PC-9 (cell line): ENCODE data around the gene TMF1. TPM values are rescaled to one million over a fixed set of nuclear protein-coding genes. Genes with fewer than 3 reads are reported as not detected.

ENCODE experiments used
- BruUV-seq: library from RNA; stranded (reverse); fragments of 400-500 nt; replicated peaks from 2 replicates; lab custom pipeline; 2021; lab: Mats Ljungman, UMichigan
- CTCF ChIA-PET: fragments of 300-600 bp; sonication (Branson Sonifier 250); formaldehyde crosslinking; loops from one replicate; lab custom pipeline; 2022; ENCODE audit warnings: antibody characterized with exemption; lab: Charles Lee
- POLR2A ChIA-PET: fragments of 300-600 bp; sonication (Branson Sonifier 250); formaldehyde crosslinking; loops from one replicate; lab custom pipeline; 2022; ENCODE audit warnings: antibody characterized with exemption; ENCODE audit not compliant: unreplicated experiment; lab: Charles Lee
- DNase-seq, 2 experiments: peaks; one replicate each; pipeline versions ENCODE4 v3.0.0 to v3.0.0-alpha.2; 2015 to 2022; ENCODE audit warnings: mixed read lengths in 1 of 2
- H2AFZ ChIP-seq: fragments of 200-600 bp; sonication (generic); 2 replicates; pipeline ENCODE4 v1.8.1; 2017; ENCODE audit warnings: antibody characterized with exemption
- H3F3A ChIP-seq: fragments of 200-600 bp; sonication (generic); 2 replicates; pipeline ENCODE4 v1.8.1; 2017; ENCODE audit warnings: antibody characterized with exemption, mild to moderate bottlenecking, low read depth; ENCODE audit not compliant: insufficient read depth
- H3K27ac ChIP-seq: fragments of 200-600 bp; sonication (generic); 2 replicates; pipeline ENCODE4 v1.6.1; 2016; ENCODE audit warnings: mixed run types
- H3K27me3 ChIP-seq: fragments of 200-600 bp; sonication (generic); 2 replicates; pipeline ENCODE4 v1.6.1; 2016; ENCODE audit warnings: low read depth, mixed run types; ENCODE audit not compliant: insufficient read depth
- H3K36me3 ChIP-seq: fragments of 200-600 bp; sonication (generic); 2 replicates; pipeline ENCODE4 v1.6.1; 2016; ENCODE audit warnings: low read depth, mixed run types
- H3K4me1 ChIP-seq: fragments of 200-600 bp; sonication (generic); replicated peaks from 2 replicates; pipeline ENCODE4 v1.6.1; 2016; ENCODE audit warnings: mixed run types; ENCODE audit not compliant: insufficient read depth
- H3K4me2 ChIP-seq: fragments of 200-600 bp; sonication (generic); 2 replicates; pipeline ENCODE4 v1.6.1; 2017; ENCODE audit warnings: mixed run types
- H3K4me3 ChIP-seq: fragments of 200-600 bp; sonication (generic); 2 replicates; pipeline ENCODE4 v1.6.1; 2016; ENCODE audit warnings: mixed run types
- H3K79me2 ChIP-seq: fragments of 200-600 bp; sonication (generic); 2 replicates; pipeline ENCODE4 v1.6.1; 2017; ENCODE audit warnings: low read depth, mixed run types
- H3K9me2 ChIP-seq: fragments of 200-600 bp; sonication (generic); 2 replicates; pipeline ENCODE4 v1.8.1; 2017; ENCODE audit warnings: mild to moderate bottlenecking; ENCODE audit not compliant: insufficient read depth
- H3K9me3 ChIP-seq: fragments of 200-600 bp; sonication (generic); 2 replicates; pipeline ENCODE4 v1.8.1; 2016; ENCODE audit warnings: low read depth; ENCODE audit not compliant: insufficient read depth
- H4K20me1 ChIP-seq: fragments of 200-600 bp; sonication (generic); 2 replicates; pipeline ENCODE4 v1.8.1; 2017; ENCODE audit not compliant: insufficient read depth
- EZH2 ChIP-seq: fragments of 200-600 bp; sonication (generic); IDR thresholded peaks from 2 replicates; pipeline ENCODE4 v1.8.0; 2017; ENCODE audit warnings: antibody characterized with exemption, low read depth
- intact Hi-C: fragments of 100-400 bp; cut with micrococcal nuclease; formaldehyde crosslinking; loops from one replicate; pipeline ENCODE4 v1.10.0; 2022; ENCODE audit not compliant: unreplicated experiment
- total RNA-seq: library from RNA; stranded (reverse); gene quantifications from 2 replicates; pipeline ENCODE4 v1.2.3, GENCODE V29; 2021
- TF ChIP-seq, protein P1 (sequence below): fragments of 200-600 bp; sonication (generic); conservative IDR thresholded peaks from 2 replicates; pipeline ENCODE4 v1.6.1; 2017; ENCODE audit warnings: mixed run types, antibody characterized with exemption, mild to moderate bottlenecking, moderate library complexity

The TMF1 gene
- total RNA-seq, 1 experiment from 2014 or later = 35.5 TPM

DNA sequence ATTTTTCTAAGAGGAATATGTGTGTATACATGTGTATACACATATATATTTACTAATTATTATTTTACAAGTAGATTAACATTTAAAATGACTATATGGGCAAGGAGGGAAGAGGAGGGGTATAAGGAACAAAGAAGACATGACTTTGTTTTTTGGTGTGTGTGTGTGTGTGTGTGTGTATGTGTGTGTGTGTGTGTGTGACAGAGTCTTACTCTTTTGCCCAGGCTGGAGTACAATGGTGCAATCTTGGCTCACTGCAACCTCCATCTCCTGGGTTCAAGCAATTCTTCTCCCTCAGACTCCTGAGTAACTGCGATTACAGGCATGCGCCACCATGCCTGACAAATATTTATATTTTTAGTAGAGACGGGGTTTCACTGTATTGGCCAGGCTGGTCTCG, 36.0 kb downstream of the TMF1 start:
- intact Hi-C loops = loop anchor here (10.0 kb wide), 1 partner anchor 849 kb away; no protein-coding TSS in a partner anchor
- no peaks in the 10 kb centered on the region for H3K27me3 ChIP-seq
- no peaks in the 10 kb centered on the region for H3K36me3 ChIP-seq
- CTCF ChIA-PET = no interaction called here
- H3K9me2 ChIP-seq = no peaks in the 10 kb centered on the region
- TF ChIP-seq, protein P1, sequence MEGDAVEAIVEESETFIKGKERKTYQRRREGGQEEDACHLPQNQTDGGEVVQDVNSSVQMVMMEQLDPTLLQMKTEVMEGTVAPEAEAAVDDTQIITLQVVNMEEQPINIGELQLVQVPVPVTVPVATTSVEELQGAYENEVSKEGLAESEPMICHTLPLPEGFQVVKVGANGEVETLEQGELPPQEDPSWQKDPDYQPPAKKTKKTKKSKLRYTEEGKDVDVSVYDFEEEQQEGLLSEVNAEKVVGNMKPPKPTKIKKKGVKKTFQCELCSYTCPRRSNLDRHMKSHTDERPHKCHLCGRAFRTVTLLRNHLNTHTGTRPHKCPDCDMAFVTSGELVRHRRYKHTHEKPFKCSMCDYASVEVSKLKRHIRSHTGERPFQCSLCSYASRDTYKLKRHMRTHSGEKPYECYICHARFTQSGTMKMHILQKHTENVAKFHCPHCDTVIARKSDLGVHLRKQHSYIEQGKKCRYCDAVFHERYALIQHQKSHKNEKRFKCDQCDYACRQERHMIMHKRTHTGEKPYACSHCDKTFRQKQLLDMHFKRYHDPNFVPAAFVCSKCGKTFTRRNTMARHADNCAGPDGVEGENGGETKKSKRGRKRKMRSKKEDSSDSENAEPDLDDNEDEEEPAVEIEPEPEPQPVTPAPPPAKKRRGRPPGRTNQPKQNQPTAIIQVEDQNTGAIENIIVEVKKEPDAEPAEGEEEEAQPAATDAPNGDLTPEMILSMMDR = no peak
- TF ChIP-seq EZH2 = no peak
- BruUV-seq = no TSS peak
- no peak overlapping the region for H3K4me3 ChIP-seq
- POLR2A ChIA-PET = no interaction called here
- H4K20me1 ChIP-seq = no peaks in the 10 kb centered on the region
- no peaks in the 10 kb centered on the region for H3F3A ChIP-seq
- no peaks in the 10 kb centered on the region for H3K79me2 ChIP-seq
- peaks cover 11% of the 10 kb centered on the region; the same call in 1 of the 2 replicates for H3K4me1 ChIP-seq
- no peak for DNase-seq
- H3K9me3 ChIP-seq = no peaks in the 10 kb centered on the region
- no peak overlapping the region for H2AFZ ChIP-seq
- H3K27ac ChIP-seq = no peak overlapping the region
- no peak overlapping the region for H3K4me2 ChIP-seq

GRCh38 chr3:69014022-69014580, 38.0 kb downstream of the TMF1 start:
- no peaks in the 10 kb centered on the region for H3K36me3 ChIP-seq
- H3K4me1 ChIP-seq = peaks cover 11% of the 10 kb centered on the region; the same call in 1 of the 2 replicates
- no peaks in the 10 kb centered on the region for H3K27me3 ChIP-seq
- ChIA-PET POLR2A (interaction anchor here (0.7 kb wide), 1 partner anchor 804 kb away, joined by 3 read pairs; no protein-coding TSS in a partner anchor), CTCF (interaction anchor here (0.6 kb wide), 1 partner anchor 13 kb away, joined by 5 read pairs; no protein-coding TSS in a partner anchor)
- peak overlapping the region; percentile 71 for H3K4me3 ChIP-seq
- no peaks in the 10 kb centered on the region for H3F3A ChIP-seq
- no peaks in the 10 kb centered on the region for H3K9me3 ChIP-seq
- H2AFZ ChIP-seq = peak overlapping the region; percentile 95
- no peaks in the 10 kb centered on the region for H4K20me1 ChIP-seq
- H3K27ac ChIP-seq = 0 out of 2 replicates have a peak overlapping the region, but pooled peaks have one; percentile 26
- no peaks in the 10 kb centered on the region for H3K79me2 ChIP-seq
- H3K9me2 ChIP-seq = no peaks in the 10 kb centered on the region
- intact Hi-C loops = loop anchor here (10.0 kb wide), 1 partner anchor 851 kb away; no protein-coding TSS in a partner anchor
- H3K4me2 ChIP-seq = peak overlapping the region; percentile 88
- TSS peak; percentile 62 for BruUV-seq
- DNase-seq = no peak
- TF ChIP-seq EZH2 = no peak
- TF ChIP-seq, protein P1 = no peak

GRCh38 chr3:69013253-69014021, 38.7 kb downstream of the TMF1 start, which contains the start of gene EOGT:
Gene EOGT, minus strand, starts transcription at chr3:69013684. Its CDS starts 3,838 bp downstream, at chr3:69009846.
- Histone ChIP-seq H3K4me2 (peak within 1 kb of the TSS; percentile 88), H3K9me3 (no peaks in the 10 kb centered on the region), H3K79me2 (no peaks in the 10 kb centered on the region), H3K27me3 (no peaks in the 10 kb centered on the region), H3K9me2 (no peaks in the 10 kb centered on the region), H3K27ac (0 out of 2 replicates have a peak within 1 kb of the TSS, but pooled peaks have one; percentile 26), H2AFZ (peak within 1 kb of the TSS; percentile 95), H3K4me1 (peaks cover 11% of the 10 kb centered on the region; the same call in 1 of the 2 replicates), H3K4me3 (peak within 1 kb of the TSS; percentile 71), H4K20me1 (no peaks in the 10 kb centered on the region), H3F3A (no peaks in the 10 kb centered on the region), H3K36me3 (no peaks in the 10 kb centered on the region)
- ChIA-PET CTCF (interaction anchor here (0.6 kb wide), 1 partner anchor 13 kb away, joined by 5 read pairs; no protein-coding TSS in a partner anchor), POLR2A (no interaction called here)
- TF ChIP-seq, protein P1 = peak; percentile 54; the same call in 1 of the 2 replicates
- no peak for TF ChIP-seq EZH2
- DNase-seq = peak; percentile 51 to 87
- no TSS peak for BruUV-seq
- intact Hi-C loops = loop anchor here (10.0 kb wide), 1 partner anchor 851 kb away; no protein-coding TSS in a partner anchor
